HFFc6 (cell line): ENCODE data around the gene FBXL17. TPM values are rescaled to one million over a fixed set of nuclear protein-coding genes. Genes with fewer than 3 reads are reported as not detected.

Experiments used
- DNase-seq: peaks from one replicate; pipeline ENCODE4 v3.0.0-alpha.2; 2018
- H3K27ac Mint-ChIP-seq: 2 replicates; pipeline ENCODE4 v1.8.0; 2020; ENCODE audit warnings: mild to moderate bottlenecking, mixed read lengths
- H3K27me3 Mint-ChIP-seq: 2 replicates; pipeline ENCODE4 v1.8.0; 2021; ENCODE audit warnings: mild to moderate bottlenecking, moderate library complexity, mixed read lengths; ENCODE audit not compliant: insufficient read depth
- H3K36me3 Mint-ChIP-seq: 2 replicates; pipeline ENCODE4 v1.8.0; 2021; ENCODE audit warnings: low read depth, mixed read lengths
- H3K4me1 Mint-ChIP-seq: 2 replicates; pipeline ENCODE4 v1.8.0; 2020; ENCODE audit warnings: low read depth, mixed read lengths
- H3K4me3 Mint-ChIP-seq: 2 replicates; pipeline ENCODE4 v1.8.0; 2020; ENCODE audit warnings: mild to moderate bottlenecking, moderate library complexity, mixed read lengths
- H3K9me3 Mint-ChIP-seq: 2 replicates; pipeline ENCODE4 v1.8.0; 2020; ENCODE audit warnings: mild to moderate bottlenecking, mixed read lengths
- total RNA-seq, 6 experiments: library from RNA; stranded (reverse); fragmentation: NEBNext Ultra II Directional; extraction: Animal tissue kit (Norgen Biotek cat#: 25700); gene quantifications; 2 replicates in 1 of 6; 3 replicates in 5 of 6; pipeline ENCODE4 v1.2.3, GENCODE V29; 2021
- TF ChIP-seq, protein P1 (sequence below): fragments of 200-600 bp; sonication (generic); IDR thresholded peaks from 2 replicates; pipeline ENCODE4 v1.5.0; 2021; ENCODE audit warnings: antibody characterized with exemption, mild to moderate bottlenecking

The FBXL17 gene
- total RNA-seq, 6 experiments from 2014 or later, result 8.2 to 13.1 (median 10.8) TPM

DNA sequence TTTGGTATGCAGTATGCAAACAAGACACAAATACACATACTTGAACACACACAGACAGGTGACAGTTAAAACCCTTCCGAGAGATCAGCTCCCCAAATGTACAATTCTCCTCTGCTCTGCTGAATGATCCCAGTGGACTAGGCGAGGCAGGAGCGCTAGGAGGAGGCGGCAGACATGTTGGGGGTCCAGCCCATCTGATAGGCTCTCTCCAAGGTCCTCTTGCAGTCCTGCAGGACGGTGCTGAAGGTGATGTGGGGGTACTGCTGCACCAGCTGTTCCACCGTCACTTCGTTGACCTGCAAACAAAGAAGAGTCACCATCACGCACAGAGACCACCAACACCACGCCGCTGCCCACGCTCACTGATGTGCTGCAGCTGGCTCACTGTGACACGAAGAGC is 520.3 kb downstream of the FBXL17 start:
- Mint-ChIP-seq H3K36me3 (no peaks in the 10 kb centered on the region), H3K4me3 (no peak overlapping the region), H3K27ac (no peak overlapping the region)

DNA sequence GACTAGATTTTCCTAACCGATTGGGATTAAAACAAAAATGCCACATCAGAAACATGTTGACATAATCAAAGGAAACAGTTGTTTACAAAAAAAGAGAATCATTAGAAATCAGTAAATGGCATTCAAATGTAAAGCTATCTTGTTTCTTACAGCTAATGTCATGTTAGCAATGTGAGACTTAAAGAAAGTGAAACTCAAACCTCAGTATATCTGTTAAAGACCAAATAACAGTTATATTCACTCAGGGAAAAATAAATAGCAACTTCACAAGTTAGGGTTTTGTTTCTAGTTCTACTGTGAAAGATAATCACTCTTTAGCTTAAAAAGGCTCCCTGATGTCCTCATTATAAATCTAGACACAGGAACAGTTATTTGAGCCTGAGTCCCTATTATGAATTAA is 521.9 kb downstream of the FBXL17 start:
- Mint-ChIP-seq H3K4me3 (no peak overlapping the region), H3K27ac (no peak overlapping the region), H3K4me1 (no peaks in the 10 kb centered on the region; the same call in 1 of the 2 replicates), H3K9me3 (peaks cover 5% of the 10 kb centered on the region; the same call in 1 of the 2 replicates), H3K27me3 (peaks cover 1% of the 10 kb centered on the region; the same call in 1 of the 2 replicates), H3K36me3 (no peaks in the 10 kb centered on the region)
- TF ChIP-seq, protein P1, sequence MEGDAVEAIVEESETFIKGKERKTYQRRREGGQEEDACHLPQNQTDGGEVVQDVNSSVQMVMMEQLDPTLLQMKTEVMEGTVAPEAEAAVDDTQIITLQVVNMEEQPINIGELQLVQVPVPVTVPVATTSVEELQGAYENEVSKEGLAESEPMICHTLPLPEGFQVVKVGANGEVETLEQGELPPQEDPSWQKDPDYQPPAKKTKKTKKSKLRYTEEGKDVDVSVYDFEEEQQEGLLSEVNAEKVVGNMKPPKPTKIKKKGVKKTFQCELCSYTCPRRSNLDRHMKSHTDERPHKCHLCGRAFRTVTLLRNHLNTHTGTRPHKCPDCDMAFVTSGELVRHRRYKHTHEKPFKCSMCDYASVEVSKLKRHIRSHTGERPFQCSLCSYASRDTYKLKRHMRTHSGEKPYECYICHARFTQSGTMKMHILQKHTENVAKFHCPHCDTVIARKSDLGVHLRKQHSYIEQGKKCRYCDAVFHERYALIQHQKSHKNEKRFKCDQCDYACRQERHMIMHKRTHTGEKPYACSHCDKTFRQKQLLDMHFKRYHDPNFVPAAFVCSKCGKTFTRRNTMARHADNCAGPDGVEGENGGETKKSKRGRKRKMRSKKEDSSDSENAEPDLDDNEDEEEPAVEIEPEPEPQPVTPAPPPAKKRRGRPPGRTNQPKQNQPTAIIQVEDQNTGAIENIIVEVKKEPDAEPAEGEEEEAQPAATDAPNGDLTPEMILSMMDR, result no peak
- DNase-seq, result no peak

More for the DNA sequence above, 520.3 kb downstream of the FBXL17 start:
- TF ChIP-seq, protein P1, result no peak
- no peaks in the 10 kb centered on the region; the same call in 1 of the 2 replicates for H3K4me1 Mint-ChIP-seq
- peaks cover 5% of the 10 kb centered on the region; the same call in 1 of the 2 replicates for H3K9me3 Mint-ChIP-seq
- DNase-seq, result no peak
- peaks cover 1% of the 10 kb centered on the region; the same call in 1 of the 2 replicates for H3K27me3 Mint-ChIP-seq

DNA sequence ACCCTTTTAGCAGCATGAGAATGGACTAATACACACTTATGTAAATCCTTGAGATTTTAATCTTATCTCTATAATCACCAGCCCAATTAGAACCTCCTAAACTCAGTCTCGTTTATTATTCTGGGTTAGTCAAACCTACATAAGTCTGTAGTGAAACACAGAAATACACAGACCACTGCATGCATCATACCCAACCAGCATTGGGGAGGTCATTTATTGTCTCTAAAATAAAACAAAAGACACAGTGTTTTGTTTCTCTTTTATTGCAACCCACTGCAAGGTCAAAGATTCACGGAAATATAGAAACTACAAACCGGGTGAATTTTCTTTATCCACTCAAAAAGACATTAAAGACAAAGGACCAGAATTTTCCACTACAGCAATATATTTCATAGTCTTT is 523.1 kb downstream of the FBXL17 start:
- Mint-ChIP-seq H3K4me1 (no peaks in the 10 kb centered on the region), H3K9me3 (peaks cover 5% of the 10 kb centered on the region; the same call in 1 of the 2 replicates), H3K36me3 (no peaks in the 10 kb centered on the region), H3K27ac (no peak overlapping the region), H3K27me3 (peaks cover 1% of the 10 kb centered on the region; the same call in 1 of the 2 replicates), H3K4me3 (no peak overlapping the region)
- DNase-seq, result no peak
- TF ChIP-seq, protein P1, result no peak

DNA sequence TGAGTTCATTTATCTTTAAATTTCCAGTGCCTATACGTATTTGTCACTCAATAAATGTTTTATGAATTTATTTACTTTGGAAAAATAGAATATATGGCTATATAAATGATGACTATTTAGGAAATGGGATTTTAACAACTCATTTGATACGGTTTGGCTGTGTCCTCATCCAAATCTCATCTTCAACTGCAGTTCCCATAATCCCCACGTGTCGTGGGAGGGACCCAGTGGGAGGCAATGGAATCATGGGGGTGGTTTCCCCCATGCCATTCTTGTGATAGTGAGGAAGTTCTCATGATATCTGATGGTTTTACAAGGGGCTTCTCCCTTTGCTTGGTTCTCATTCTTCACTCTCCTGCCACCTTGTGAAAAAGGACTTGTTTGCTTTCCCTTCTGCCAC is 523.6 kb downstream of the FBXL17 start:
- no peaks in the 10 kb centered on the region for H3K4me1 Mint-ChIP-seq
- no peak overlapping the region for H3K4me3 Mint-ChIP-seq
- no peak for DNase-seq
- H3K27ac Mint-ChIP-seq, result no peak overlapping the region
- peaks cover 3% of the 10 kb centered on the region; the same call in 1 of the 2 replicates for H3K9me3 Mint-ChIP-seq
- peaks cover 1% of the 10 kb centered on the region; the same call in 1 of the 2 replicates for H3K27me3 Mint-ChIP-seq
- TF ChIP-seq, protein P1, result no peak
- no peaks in the 10 kb centered on the region for H3K36me3 Mint-ChIP-seq

DNA sequence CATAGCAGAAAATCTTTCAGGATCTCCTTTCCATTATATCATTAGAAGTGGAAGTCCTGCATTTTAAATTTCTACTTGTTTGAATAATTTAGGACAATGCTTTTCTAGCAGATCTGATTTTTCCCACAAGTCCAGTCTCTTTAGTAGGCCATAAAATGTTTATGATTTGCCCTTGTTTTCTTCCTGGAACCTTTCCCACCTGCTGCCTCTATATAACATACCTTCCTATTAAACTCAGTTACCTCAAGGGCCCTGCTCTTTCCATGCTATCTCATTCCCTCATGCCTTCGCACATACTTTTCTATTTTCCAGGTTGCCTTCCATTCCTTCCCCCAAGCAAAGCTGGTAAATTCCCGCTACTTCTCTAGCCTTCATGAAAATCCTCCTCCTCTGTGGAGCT is 524.1 kb downstream of the FBXL17 start:
- TF ChIP-seq, protein P1, result no peak
- Mint-ChIP-seq H3K36me3 (no peaks in the 10 kb centered on the region), H3K27me3 (no peaks in the 10 kb centered on the region), H3K4me3 (no peak overlapping the region), H3K27ac (no peak overlapping the region), H3K9me3 (no peaks in the 10 kb centered on the region; the same call in 1 of the 2 replicates), H3K4me1 (no peaks in the 10 kb centered on the region)
- DNase-seq, result no peak
